Germinal center (tissue), 1 donor: Measurements from ENCODE around the gene THBD.

Experiments
- DNase-seq: peaks from one replicate; pipeline ENCODE4 v3.0.0; 2012; ENCODE audit warnings: mixed read lengths, low spot score

Gene THBD

DNA sequence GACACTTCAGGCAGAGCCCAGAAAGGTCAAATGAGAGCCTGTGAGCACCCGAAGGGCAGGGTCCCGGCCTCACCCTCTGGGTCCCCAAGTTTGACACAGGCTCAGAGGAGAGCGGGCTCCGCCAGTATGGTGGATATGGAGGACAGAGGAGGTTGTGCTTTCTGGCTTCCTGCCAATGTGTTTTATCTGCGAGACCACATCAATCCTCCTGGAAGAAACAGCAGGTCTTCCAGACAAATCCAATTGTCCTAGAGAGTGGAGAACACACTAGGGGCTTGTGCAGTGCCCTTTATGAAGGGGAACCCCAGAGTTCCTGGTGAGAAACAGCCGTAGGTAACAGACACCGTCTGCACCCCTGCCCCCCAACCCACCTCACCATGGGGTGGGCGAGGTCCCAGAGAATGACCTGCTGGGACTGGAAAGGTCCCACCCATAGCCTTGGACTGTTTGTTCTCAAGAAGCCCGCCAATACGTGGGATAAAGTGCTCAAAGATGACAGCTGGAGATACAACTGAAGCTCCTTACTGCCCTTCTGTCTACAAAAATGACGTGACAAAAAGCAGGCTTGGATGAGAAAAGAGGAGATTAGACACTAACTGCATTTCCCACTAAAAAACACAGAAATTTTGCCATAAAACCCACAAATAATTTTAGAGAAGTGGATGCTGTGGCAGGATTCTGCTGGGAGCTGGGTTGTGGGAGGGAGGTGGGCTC lies 38.3 kb downstream of the THBD start:
- DNase-seq: no peak

DNA sequence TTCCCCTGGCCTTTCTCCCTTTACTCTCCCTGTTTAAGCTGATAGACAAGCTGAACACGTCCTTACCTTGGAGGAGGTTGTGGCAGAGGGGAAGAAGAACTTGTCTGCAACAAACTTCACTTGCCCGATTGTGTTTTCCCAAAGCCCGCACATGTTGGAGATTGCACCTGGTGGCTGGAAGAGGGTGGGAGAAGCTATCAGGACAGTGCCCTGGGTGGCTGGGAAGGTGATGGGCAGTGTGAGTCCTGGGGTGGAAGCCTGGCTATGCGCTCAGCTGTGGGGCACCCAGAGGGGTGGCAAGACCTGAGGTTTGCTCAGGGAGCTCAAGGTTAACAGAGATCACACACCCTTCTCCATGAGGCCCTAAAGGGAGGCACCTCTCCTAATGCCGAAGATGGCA lies 39.4 kb downstream of the THBD start:
- no peak for DNase-seq

DNA sequence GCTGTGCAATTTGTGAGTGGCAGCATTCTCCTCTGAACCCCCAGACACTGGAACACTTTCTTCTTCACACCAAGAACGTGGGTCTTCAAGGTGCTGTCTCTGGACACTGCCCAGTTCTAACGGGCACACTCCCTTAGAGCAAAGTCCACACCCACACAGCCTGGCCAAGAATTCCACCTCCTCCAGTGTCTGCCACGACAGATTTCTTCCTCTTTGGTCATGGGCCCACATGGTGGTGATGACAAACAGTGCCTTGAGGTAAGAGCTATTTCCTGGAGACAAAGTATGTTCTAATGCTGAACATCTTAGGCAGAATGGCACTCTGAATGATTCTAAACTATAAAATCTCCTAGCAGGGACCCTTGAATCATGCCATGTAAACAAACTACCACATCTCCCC lies 39.8 kb downstream of the THBD start:
- DNase-seq: no peak

DNA sequence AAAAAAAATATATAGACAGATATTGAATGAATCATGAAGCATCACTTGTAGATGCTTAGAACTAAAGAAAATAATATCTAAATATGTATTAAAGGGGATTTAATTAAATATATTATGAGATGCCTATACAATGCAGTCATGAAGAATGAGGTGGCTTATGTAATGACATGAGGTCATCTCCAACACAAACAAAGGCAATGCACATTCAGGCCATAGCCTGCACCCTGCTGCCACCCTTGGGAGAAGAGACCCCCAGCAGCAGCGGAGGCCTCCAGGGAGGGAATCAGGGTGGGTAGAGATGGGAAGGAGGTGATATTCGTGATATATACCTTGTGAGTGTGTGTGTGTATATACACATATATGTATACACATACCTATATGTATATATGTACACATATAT lies 40.8 kb downstream of the THBD start:
- no peak for DNase-seq

DNA sequence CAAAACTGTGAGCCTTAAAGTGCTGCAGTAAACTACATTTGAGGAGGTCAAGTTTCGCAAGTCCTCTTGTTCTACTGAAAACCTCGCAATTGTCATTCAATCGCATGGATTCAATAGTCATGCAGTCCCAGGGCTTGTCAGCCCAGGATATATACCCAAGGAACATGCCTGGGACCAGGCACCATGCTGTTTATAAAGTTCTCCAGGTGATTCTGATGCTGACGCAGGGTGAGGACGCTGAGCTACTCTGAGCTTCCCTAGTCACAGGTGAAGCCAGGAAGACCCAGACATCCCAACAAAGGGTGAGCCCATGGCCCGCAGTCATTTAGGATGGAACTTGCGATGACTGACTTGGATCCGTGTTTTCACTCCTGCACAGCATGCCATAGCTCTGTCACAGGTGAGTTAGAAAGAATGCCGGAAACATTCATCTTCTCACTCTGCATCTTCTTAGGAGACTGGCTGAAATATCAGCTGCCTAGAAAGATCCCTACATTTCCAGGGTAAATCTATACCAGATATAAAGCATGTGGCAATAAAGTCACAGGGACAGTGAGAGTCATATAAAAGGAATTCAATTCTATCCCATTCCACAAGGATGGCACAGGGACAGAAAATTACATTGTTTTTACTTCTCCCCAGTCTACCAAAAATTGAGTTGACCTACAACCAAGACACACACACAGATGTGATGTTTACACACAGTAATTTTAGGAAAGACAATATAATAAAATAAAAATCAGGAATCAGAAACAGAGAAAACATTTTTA lies 41.4 kb downstream of the THBD start:
- no peak for DNase-seq

DNA sequence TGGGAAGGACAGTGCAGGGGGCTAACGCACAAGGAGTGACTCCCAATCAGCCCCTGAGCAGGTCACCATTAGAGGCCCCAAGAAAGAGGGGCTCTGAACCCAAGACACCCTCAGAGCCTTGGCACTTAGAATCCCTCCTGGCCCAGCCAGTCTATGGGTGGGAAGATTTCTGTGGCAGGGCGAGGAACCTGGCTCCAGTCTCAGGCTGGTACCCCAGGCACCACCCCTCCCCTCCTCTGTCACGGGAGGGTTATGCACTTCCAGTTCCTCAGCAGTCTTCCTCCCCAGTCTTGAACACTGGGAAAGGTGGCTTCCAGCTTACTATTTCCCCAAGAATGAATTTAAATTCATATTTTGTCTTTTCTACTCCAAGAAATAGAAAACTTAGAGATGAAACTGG lies 42.0 kb downstream of the THBD start:
- DNase-seq: no peak

DNA sequence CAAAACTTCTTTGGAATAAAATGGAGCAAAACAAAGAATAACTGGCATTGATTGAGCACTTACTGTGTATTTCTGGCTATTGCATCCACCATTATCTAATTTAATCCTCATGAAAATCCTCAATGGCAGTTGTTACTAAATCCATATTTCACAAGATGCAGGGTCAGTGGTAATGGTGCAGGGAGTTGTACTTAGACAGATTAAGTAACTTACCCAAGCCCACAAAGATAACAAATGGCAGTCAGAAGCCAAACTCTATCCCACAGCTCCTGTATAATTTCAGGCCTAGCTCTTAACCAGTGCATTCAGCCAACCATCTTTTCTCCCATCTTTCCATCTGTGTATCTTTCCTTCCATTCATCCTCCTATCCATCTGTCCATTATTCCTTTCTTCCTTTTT lies 43.7 kb downstream of the THBD start:
- no peak for DNase-seq

DNA sequence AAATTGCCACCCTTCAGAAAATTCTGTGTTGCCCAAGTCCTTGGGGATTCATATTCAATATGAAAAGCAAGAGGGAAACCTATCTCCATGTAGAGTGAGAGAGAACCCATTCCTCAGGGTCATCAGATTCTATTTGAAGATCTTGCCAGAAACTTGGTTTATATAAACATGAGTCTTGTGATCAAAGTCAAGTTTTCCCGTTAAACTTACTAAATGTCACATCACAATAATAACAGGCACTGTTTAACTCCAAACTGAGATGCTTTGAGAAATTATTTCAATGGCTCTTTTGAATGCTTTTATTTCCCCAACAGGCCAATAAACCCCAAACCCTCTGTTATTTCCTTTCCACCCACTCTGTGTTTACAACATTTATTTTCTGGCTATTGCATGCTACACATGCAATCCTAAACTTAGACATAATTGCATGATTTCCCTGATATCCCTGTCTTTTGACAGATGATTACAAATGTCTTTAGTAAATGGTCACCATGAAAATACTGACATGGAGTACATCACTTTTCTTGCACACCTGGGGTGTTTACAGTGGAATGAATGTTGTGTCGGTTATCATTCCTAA lies 45.5 kb downstream of the THBD start:
- DNase-seq: no peak

DNA sequence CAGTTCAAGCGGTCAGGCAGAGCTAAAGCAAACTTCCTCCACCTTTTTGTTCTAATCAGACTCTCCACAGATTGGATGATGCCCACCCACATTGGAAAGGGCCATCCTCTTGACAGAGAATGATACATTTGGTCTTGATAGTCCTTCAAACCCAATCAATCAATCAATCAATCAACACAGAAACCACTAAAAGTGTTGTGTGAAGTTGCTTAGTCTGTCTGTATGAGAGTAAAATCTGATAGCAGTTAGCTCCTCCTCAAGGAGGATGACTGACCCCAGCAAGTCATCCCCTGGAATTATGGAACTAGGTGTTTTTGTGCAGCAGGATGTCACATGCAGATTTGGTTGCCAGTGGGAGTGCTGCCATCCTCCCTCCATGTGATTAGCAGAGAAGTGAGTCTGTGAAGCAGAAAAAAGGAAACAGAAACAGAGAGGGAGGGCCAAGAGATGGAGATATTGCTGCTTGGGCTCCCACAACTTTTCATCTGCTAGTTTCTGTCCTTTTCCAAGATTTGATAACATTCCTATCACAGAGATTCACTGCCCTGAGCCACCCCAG lies 46.3 kb downstream of the THBD start:
- no peak for DNase-seq

DNA sequence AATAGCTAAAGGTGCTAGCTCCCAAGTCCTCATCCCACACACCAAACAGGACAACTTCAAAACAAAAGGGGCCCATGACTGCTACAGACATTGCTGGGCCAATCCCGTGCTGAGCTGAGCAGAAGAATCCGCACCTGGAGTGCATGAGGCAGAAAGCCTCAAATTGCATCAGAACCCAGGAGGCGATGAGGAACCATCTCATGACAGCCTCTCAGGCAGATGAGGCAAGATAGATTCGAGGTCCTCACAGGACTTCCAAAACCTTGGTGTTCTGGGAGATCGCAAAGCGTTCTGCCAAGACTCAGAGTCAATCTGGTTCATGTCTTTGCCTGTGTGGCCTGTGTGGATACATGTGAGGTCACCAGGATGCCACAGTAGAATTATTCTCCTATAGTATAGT lies 47.2 kb downstream of the THBD start:
- no peak for DNase-seq

DNA sequence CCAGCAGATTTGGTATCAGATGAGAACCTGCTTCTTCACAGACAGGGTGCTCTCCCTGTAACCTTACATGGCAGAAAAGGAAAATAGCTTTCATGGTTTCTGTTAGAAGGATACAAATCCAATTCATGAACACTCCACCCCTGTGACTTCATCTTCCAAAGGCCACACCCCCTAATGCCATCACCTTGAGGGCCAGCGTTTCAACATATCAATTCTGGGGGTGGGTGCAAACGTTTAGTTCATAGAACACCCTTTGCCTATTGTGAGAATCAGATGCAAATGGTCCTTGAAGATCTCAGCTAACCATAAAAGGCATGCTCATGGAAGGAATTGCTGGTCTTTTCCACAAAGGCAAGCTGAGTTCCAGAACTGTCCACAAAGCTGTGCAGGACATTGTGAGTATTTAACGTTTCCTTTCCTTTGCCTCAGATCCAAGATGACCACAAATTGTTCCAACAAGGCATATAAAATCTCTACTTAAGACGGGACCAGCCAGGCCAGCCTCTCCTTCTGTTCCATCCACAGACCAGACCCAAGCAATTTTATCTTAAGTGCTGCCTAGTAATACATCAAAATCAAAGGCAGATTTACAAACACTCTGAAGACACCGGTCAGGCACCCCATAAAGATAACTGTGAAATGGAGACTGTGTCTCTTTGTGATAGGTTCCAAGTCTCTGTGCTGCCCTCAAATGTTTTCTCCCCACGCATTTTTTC lies 49.1 kb downstream of the THBD start:
- no peak for DNase-seq

DNA sequence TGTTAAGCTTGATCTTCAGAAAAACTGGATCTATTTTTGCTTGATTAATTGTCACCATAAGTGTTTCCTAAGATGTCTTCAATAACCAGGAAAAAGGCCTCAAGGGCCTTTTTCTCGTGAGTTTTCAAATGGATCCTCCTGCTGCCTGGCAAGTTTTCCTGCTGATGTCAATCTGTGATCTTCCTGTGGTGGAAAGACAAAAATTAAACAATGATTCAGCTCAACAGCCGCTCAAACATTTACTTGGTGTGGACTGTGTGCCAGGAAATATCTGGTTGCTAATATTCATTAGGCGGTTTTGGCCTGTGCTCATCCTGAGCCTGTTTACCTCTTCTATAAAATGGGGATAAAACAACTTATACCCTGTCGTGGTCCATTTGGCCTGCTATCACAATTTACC lies 49.7 kb downstream of the THBD start:
- no peak for DNase-seq

DNA sequence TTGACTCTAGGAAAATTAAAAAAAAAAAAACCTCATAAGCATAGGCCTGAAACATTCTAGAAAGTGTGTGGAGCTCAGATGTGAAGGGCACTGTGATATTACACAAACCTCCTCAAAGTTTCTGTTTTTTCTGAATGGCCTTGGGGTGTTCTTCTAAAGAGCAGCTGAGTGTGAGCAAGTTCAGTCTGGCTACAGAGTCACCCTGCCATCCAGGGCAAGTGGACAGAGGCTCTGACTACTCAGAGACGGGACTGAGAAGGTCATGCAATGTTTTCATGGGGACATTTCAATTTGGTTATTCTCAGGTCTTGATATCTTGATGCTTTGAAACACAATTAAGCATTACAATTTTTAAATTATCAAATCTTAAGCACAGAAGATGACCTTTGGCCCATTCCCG lies 51.0 kb downstream of the THBD start:
- DNase-seq: no peak

DNA sequence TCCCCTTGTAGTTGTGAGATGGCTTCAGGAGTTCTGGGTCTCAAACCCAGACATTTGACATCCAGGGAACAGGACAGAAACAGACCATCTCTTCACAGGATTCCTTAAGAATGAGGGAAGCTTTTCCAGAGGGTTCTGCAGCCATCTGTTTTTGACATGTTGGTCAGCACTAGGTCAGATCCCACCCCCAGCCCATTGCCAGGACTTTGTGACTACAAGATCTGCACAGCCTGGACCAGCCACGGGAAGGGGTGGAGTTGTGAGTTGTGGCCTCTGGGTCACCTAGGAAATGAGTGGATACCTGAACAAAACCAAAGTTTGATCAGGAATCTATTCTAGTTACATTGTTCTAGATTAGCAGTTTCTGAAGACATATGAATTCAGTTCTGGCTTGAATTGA lies 53.5 kb downstream of the THBD start:
- no peak for DNase-seq
